ENCODE measurements around the gene ACKR1.

- TF ChIP-seq, protein P1, sequence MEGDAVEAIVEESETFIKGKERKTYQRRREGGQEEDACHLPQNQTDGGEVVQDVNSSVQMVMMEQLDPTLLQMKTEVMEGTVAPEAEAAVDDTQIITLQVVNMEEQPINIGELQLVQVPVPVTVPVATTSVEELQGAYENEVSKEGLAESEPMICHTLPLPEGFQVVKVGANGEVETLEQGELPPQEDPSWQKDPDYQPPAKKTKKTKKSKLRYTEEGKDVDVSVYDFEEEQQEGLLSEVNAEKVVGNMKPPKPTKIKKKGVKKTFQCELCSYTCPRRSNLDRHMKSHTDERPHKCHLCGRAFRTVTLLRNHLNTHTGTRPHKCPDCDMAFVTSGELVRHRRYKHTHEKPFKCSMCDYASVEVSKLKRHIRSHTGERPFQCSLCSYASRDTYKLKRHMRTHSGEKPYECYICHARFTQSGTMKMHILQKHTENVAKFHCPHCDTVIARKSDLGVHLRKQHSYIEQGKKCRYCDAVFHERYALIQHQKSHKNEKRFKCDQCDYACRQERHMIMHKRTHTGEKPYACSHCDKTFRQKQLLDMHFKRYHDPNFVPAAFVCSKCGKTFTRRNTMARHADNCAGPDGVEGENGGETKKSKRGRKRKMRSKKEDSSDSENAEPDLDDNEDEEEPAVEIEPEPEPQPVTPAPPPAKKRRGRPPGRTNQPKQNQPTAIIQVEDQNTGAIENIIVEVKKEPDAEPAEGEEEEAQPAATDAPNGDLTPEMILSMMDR (IDR thresholded peaks at IDR 0.05; ENCODE audit: low read length) = peak; percentile 80
- no peak for TF ChIP-seq EZH2 (IDR thresholded peaks at IDR 0.05; ENCODE audit: borderline replicate concordance, low read length)
Observed at GRCh38 chr1:159214149-159214760, 9.6 kb downstream of the ACKR1 start.

Measured in OCI-LY1 (cell line).